Measurements from ENCODE around the gene DACT2. TPM values are rescaled to one million over a fixed set of nuclear protein-coding genes. Genes with fewer than 3 reads are reported as not detected.

DACT2 gene
- total RNA-seq, 1 experiment from 2014 or later = 3.3 TPM

- Histone ChIP-seq H3K27me3 (ENCODE audit: control insufficient read depth, insufficient read depth, low read length) (no peaks in the 10 kb centered on the region), H3K36me3 (ENCODE audit: control insufficient read depth, insufficient read depth, low read length) (no peaks in the 10 kb centered on the region), H3K27ac (ENCODE audit: low read length) (no peak overlapping the region), H3K9me3 (ENCODE audit: control insufficient read depth, insufficient read depth, low read depth, low read length) (no peaks in the 10 kb centered on the region), H3K4me3 (ENCODE audit: low read depth in 2 of 2, low read length in 2 of 2) (no peak overlapping the region), H3K4me1 (ENCODE audit: control insufficient read depth, insufficient read depth, low read length) (no peaks in the 10 kb centered on the region)
- no peak for ATAC-seq
- no peak for DNase-seq (ENCODE audit: low read depth, low spot score)
- POLR2A ChIA-PET = no interaction called here
- intact Hi-C loops (cut with micrococcal nuclease; ENCODE audit: unreplicated experiment) (no loop called here), in situ Hi-C loops (cut with HindIII; ENCODE audit: low pct_unique_long_range_greater_than_20kb, low sequenced_read_pairs) (no loop called here)
- TF ChIP-seq POLR2AphosphoS5 (IDR thresholded peaks at IDR 0.05; ENCODE audit: low read depth, low read length) (no peak), REST (IDR thresholded peaks at IDR 0.05; ENCODE audit: insufficient read depth in 1 of 2, low read depth in 2 of 2, low read length in 1 of 2) (no peak), SIN3A (IDR thresholded peaks at IDR 0.05; ENCODE audit: borderline replicate concordance, insufficient read depth, low read depth, low read length) (no peak), CTCF (IDR thresholded peaks at IDR 0.05) (no peak), TCF7L2 (IDR thresholded peaks at IDR 0.05; ENCODE audit: low read depth, low read length) (no peak)
- BruUV-seq (replicated peaks) = no TSS peak
- CTCF ChIA-PET = no interaction called here
These were observed 21.2 kb upstream of the DACT2 start for GRCh38 chr6:168340819-168341218.

GRCh38 chr6:168338777-168339176 lies 19.2 kb upstream of the DACT2 start:
- no peak for ATAC-seq
- DNase-seq (ENCODE audit: low read depth, low spot score) = no peak
- Histone ChIP-seq H3K4me1 (ENCODE audit: control insufficient read depth, insufficient read depth, low read length) (no peaks in the 10 kb centered on the region), H3K9me3 (ENCODE audit: control insufficient read depth, insufficient read depth, low read depth, low read length) (no peaks in the 10 kb centered on the region), H3K36me3 (ENCODE audit: control insufficient read depth, insufficient read depth, low read length) (no peaks in the 10 kb centered on the region), H3K27me3 (ENCODE audit: control insufficient read depth, insufficient read depth, low read length) (no peaks in the 10 kb centered on the region), H3K4me3 (ENCODE audit: low read depth in 2 of 2, low read length in 2 of 2) (no peak overlapping the region), H3K27ac (ENCODE audit: low read length) (no peak overlapping the region)
- intact Hi-C loops (cut with micrococcal nuclease; ENCODE audit: unreplicated experiment) (no loop called here), in situ Hi-C loops (cut with HindIII; ENCODE audit: low pct_unique_long_range_greater_than_20kb, low sequenced_read_pairs) (no loop called here)
- CTCF ChIA-PET = no interaction called here
- POLR2A ChIA-PET = no interaction called here
- BruUV-seq (replicated peaks) = no TSS peak
- no peak for TF ChIP-seq SIN3A (IDR thresholded peaks at IDR 0.05; ENCODE audit: borderline replicate concordance, insufficient read depth, low read depth, low read length)
- TF ChIP-seq POLR2AphosphoS5 (IDR thresholded peaks at IDR 0.05; ENCODE audit: low read depth, low read length) = no peak
- no peak for TF ChIP-seq REST (IDR thresholded peaks at IDR 0.05; ENCODE audit: insufficient read depth in 1 of 2, low read depth in 2 of 2, low read length in 1 of 2)
- no peak for TF ChIP-seq TCF7L2 (IDR thresholded peaks at IDR 0.05; ENCODE audit: low read depth, low read length)
- no peak for TF ChIP-seq CTCF (IDR thresholded peaks at IDR 0.05)

Data from Panc1 (cell line).